ENCODE results near the gene KPNA6. TPM values are rescaled to one million over a fixed set of nuclear protein-coding genes. Genes with fewer than 3 reads are reported as not detected.

Gene KPNA6
- total and polyA plus RNA-seq, 2 of the 13 experiments (the other 11 are each of a cell fraction or from before 2014, with no cell fraction given): 22.0 to 47.5 TPM

DNA sequence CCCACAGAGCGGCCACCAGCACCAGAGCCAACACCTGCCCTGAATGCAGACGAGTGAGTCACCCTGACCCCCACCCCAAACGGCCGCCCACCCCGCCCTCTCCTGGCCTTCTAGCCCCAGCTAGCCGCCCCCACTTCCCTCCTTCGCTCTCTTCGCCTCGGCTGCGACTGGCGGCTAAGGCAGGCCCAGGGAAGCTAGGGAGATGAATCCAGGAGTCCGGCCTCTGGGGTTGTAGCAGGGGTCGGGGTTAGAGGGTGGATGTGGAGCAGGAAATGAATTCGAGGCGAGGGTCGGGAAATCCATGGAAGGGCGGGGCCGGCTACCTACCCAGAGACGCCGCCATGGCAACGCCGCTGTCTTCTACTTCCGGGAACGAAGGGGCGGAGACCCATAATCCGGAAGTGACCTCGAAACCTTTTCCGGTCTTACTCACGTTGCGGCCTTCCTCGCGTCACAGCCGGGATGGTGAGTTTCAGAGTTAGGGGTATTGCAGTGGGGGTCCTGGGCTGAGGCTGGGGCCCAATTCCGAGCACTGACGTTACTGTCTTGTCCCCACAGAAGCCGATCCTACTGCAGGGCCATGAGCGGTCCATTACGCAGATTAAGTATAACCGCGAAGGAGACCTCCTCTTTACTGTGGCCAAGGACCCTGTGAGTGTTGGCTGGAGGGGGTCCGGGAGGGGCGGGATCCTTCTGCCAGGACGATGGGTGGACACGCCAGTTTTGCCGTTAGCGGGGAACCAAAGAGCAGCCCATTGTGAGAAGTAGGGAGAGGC is 114.3 kb downstream of the KPNA6 start, which contains the start of the genes EIF3I and TMEM234 (continued):
- no peak for TF ChIP-seq ZNF646 (CRISPR knock-in tag; IDR thresholded peaks at IDR 0.05)
- no peak for TF ChIP-seq KLF6 (CRISPR knock-in tag; IDR thresholded peaks at IDR 0.05)
- TF ChIP-seq ZKSCAN5 (CRISPR knock-in tag; IDR thresholded peaks at IDR 0.05): no peak
- no peak; the same call in 1 of the 2 replicates for TF ChIP-seq NFKB2 (CRISPR knock-in tag; IDR thresholded peaks at IDR 0.05; ENCODE audit: borderline replicate concordance)
- no peak for TF ChIP-seq ZNF761 (CRISPR knock-in tag; conservative IDR thresholded peaks at IDR 0.05)
- TF ChIP-seq GABPB1 (CRISPR knock-in tag; IDR thresholded peaks at IDR 0.05): peak; percentile 96
- no peak for TF ChIP-seq SKI (IDR thresholded peaks at IDR 0.05; ENCODE audit: partially characterized antibody)
- no peak for TF ChIP-seq ZNF362 (CRISPR knock-in tag; IDR thresholded peaks at IDR 0.05; ENCODE audit: borderline replicate concordance)
- no peak for TF ChIP-seq AKAP8 (CRISPR knock-in tag; IDR thresholded peaks at IDR 0.05)
- no peak; the same call in 1 of the 2 replicates for TF ChIP-seq ZNF614 (CRISPR knock-in tag; IDR thresholded peaks at IDR 0.05; ENCODE audit: borderline replicate concordance)
- TF ChIP-seq DMTF1 (CRISPR knock-in tag; IDR thresholded peaks at IDR 0.05): no peak
- TF ChIP-seq, protein P1, sequence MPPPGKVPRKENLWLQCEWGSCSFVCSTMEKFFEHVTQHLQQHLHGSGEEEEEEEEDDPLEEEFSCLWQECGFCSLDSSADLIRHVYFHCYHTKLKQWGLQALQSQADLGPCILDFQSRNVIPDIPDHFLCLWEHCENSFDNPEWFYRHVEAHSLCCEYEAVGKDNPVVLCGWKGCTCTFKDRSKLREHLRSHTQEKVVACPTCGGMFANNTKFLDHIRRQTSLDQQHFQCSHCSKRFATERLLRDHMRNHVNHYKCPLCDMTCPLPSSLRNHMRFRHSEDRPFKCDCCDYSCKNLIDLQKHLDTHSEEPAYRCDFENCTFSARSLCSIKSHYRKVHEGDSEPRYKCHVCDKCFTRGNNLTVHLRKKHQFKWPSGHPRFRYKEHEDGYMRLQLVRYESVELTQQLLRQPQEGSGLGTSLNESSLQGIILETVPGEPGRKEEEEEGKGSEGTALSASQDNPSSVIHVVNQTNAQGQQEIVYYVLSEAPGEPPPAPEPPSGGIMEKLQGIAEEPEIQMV (CRISPR knock-in tag; IDR thresholded peaks at IDR 0.05; ENCODE audit: low read depth): no peak
- no peak for TF ChIP-seq PPARG (CRISPR knock-in tag; conservative IDR thresholded peaks at IDR 0.05)
- TF ChIP-seq MAFF (IDR thresholded peaks at IDR 0.05; ENCODE audit: low read depth, low read length): no peak
